T follicular helper cell (primary cell): ENCODE data around the gene IMPG1.

ENCODE experiments used
- DNase-seq: peaks from one replicate; pipeline ENCODE4 v3.0.0-alpha.2; 2020; ENCODE audit warnings: low read depth

IMPG1 gene

GRCh38 chr6:75893058-75893775 lies 179.2 kb downstream of the IMPG1 start:
- DNase-seq: no peak

GRCh38 chr6:75892384-75892783 lies 180.1 kb downstream of the IMPG1 start:
- no peak for DNase-seq

DNA sequence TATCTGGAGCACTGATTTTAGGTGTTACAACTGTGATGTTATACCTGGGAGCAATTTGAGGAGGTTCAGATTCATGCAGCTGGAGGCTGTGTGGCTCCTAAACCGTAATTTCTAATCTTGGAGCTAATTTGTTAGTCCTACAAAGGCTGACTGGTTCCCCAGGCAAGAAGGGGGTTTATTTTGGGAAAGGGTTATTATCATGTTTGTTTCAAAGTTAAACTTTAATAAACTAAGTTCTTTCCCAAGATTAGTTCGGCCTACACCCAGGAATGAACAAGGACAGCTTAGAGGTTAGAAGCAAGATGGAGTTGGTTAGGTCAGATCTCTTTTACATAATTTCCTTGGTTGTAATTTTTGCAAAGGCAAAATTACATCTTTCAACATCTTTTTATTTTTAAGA lies 187.6 kb downstream of the IMPG1 start:
- no peak for DNase-seq

- no peak for DNase-seq
These were observed 189.7 kb downstream of the IMPG1 start for GRCh38 chr6:75882734-75883133.

DNA sequence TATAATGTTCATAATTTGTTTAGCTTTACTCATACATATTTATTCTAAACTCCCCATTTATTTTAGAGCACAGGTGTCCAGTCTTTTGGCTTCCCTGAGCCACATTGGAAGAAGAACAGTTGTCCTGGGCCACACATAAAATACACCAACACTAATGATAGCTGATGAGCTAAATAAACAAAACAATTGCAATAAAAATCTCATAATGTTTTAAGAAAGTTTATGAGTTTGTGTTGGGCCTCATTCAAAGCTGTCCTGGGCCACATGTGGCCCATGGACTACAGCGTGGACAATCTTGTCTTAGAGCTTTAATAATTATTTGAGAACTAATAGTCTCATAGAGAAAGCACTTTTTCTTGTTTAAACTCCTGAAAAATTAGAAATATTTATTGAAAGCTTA lies 192.2 kb downstream of the IMPG1 start:
- no peak for DNase-seq

GRCh38 chr6:75876152-75876551 lies 196.3 kb downstream of the IMPG1 start:
- no peak for DNase-seq

GRCh38 chr6:75874224-75874623 lies 198.2 kb downstream of the IMPG1 start:
- no peak for DNase-seq
